Left ventricle myocardium inferior (tissue), 1 donor: ENCODE measurements around the gene MYL5. TPM values are rescaled to one million over a fixed set of nuclear protein-coding genes. Genes with fewer than 3 reads are reported as not detected.
"Not testable (repeated sequence)": the region's sequence is repeated elsewhere in the genome, so short reads cannot be mapped to it uniquely, and the experiment has no call there.

ENCODE experiments used
- DNase-seq: peaks from one replicate; pipeline ENCODE4 v3.0.0-alpha.2; 2020
- H3K27ac ChIP-seq: fragments of 200-600 bp; replicated peaks from 2 replicates; pipeline ENCODE4 v1.8.0; 2021
- H3K27me3 ChIP-seq: fragments of 200-600 bp; 2 replicates; pipeline ENCODE4 v1.8.0; 2021; ENCODE audit warnings: low read depth
- H3K36me3 ChIP-seq: fragments of 200-600 bp; 2 replicates; pipeline ENCODE4 v1.8.0; 2021
- H3K4me1 ChIP-seq: fragments of 200-600 bp; 2 replicates; pipeline ENCODE4 v1.8.0; 2021
- H3K4me3 ChIP-seq: fragments of 200-600 bp; 2 replicates; pipeline ENCODE4 v1.8.0; 2021; ENCODE audit warnings: mild to moderate bottlenecking, moderate library complexity
- H3K9me3 ChIP-seq: fragments of 200-600 bp; replicated peaks from 2 replicates; pipeline ENCODE4 v1.8.0; 2021
- CTCF ChIP-seq: fragments of 200-600 bp; IDR thresholded peaks from 2 replicates; pipeline ENCODE4 v1.8.0; 2021; ENCODE audit warnings: antibody characterized with exemption, mild to moderate bottlenecking, borderline replicate concordance
- intact Hi-C: fragments of 100-400 bp; cut with micrococcal nuclease; formaldehyde crosslinking; loops from one replicate; pipeline ENCODE4 v1.11.0; 2022
- total RNA-seq: library from RNA; stranded (reverse); fragmentation: NEBNext Ultra II Directional; extraction: Animal tissue kit (Norgen Biotek cat#: 25700); gene quantifications from one replicate; pipeline ENCODE4 v1.2.1, GENCODE V29; 2021
- donor health status: DM: no; HTN: yes; CAD: no; lungs with severe emphysema.

MYL5 gene
- total RNA-seq, 1 donor from 2014 or later: 4.5 TPM

DNA sequence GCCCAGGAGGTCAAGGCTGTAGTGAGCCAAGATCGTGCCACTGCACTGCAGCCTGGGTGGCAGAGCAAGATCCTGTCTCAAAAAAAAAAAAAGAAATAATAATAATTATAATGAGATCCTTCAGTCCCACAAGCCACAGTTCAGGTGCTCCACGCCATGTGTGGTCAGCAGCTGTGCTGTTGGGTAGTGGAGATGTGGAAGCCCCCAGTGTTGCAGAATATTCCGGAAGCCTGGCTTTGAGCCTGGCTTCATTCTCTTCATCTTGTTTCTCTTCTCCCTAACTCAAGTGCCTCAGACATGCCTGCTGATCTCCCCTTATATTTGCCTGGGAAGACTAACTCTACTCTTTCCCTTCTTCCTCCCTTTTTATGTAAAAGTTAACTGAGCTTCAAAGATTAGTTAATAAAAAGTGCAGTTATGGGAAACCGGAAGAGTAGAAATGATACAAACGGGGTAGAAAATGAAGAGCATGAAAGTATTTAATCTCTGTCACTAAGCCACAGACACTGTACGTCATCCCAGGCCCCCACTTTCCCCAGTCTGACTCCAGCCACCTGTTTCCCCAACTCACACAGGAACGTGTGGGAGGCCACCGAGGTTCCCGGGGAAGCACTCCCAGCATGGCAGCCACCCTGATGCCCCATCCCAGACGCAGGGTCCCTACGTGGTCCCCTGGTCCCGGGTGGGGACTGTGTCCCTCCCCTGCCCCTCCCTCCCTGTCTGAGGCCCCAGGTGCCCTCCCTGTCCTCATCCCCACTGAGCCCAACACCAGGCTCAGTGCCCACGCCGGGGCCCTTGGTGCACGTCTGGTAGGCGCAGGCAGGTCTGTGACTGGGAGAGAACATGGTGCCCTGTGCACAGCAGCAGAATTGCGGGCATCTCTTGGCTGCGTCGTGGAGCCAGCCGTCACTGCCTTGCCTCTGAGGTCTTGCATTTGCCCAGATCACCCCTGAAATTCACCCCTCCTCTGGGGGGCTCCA lies 55.3 kb downstream of the MYL5 start:
- intact Hi-C loops: no loop called here
- no peak for TF ChIP-seq CTCF
- no peak for DNase-seq
- H3K9me3 ChIP-seq: no peaks in the 10 kb centered on the region
- no peak overlapping the region for H3K4me3 ChIP-seq
- H3K4me1 ChIP-seq: peaks cover 15% of the 10 kb centered on the region
- peaks cover 34% of the 10 kb centered on the region for H3K36me3 ChIP-seq
- no peak overlapping the region for H3K27ac ChIP-seq
- H3K27me3 ChIP-seq: no peaks in the 10 kb centered on the region

GRCh38 chr4:730511-730910 lies 56.2 kb downstream of the MYL5 start:
- intact Hi-C loops: no loop called here
- no peaks in the 10 kb centered on the region for H3K27me3 ChIP-seq
- peaks cover 43% of the 10 kb centered on the region for H3K36me3 ChIP-seq

GRCh38 chr4:730946-731904 lies 56.9 kb downstream of the MYL5 start:
- H3K9me3 ChIP-seq, H3K4me1 ChIP-seq, intact Hi-C loops, H3K27ac ChIP-seq, H3K4me3 ChIP-seq, DNase-seq, H3K27me3 ChIP-seq: not testable (repeated sequence)
- peaks cover 50% of the 10 kb centered on the region for H3K36me3 ChIP-seq

More at GRCh38 chr4:730511-730910, 56.2 kb downstream of the MYL5 start:
- no peak for TF ChIP-seq CTCF
- Histone ChIP-seq H3K9me3 (no peaks in the 10 kb centered on the region), H3K4me3 (no peak overlapping the region), H3K27ac (no peak overlapping the region), H3K4me1 (peaks cover 15% of the 10 kb centered on the region)
- DNase-seq: no peak

Other genes starting within 250 kb of the MYL5 start
- gene ZNF721, start 175.4 kb upstream of the MYL5 start, total RNA-seq: 11.8 TPM
- gene PIGG, start 175.3 kb upstream of the MYL5 start, total RNA-seq: 17.8 TPM
- gene TMEM271, start 98.2 kb upstream of the MYL5 start, total RNA-seq: not detected
- gene PDE6B, start 49.0 kb upstream of the MYL5 start, total RNA-seq: 2.7 TPM
- gene ATP5ME, start 266 bp upstream of the MYL5 start, total RNA-seq: 914 TPM
- gene SLC49A3, start 14.6 kb downstream of the MYL5 start, total RNA-seq: 12.0 TPM
- gene PCGF3, start 31.3 kb downstream of the MYL5 start, total RNA-seq: 21.5 TPM
- gene CPLX1, start 151.6 kb downstream of the MYL5 start, total RNA-seq: 4.8 TPM